Activated naive CD8-positive, alpha-beta T cell (primary cell): Measurements from ENCODE around the gene NCAM2.
"Not testable (repeated sequence)": the region's sequence is repeated elsewhere in the genome, so short reads cannot be mapped to it uniquely, and the experiment has no call there.

Experiments
- H3K27ac Mint-ChIP-seq: one replicate; pipeline ENCODE4 v1.8.0; 2021; ENCODE audit warnings: mixed read lengths
- H3K27me3 Mint-ChIP-seq: one replicate; pipeline ENCODE4 v1.8.0; 2021; ENCODE audit warnings: mixed read lengths
- H3K36me3 Mint-ChIP-seq: one replicate; pipeline ENCODE4 v1.8.0; 2021; ENCODE audit warnings: mixed read lengths
- H3K4me1 Mint-ChIP-seq: one replicate; pipeline ENCODE4 v1.8.0; 2021; ENCODE audit warnings: low read depth, mixed read lengths
- H3K4me3 Mint-ChIP-seq: one replicate; pipeline ENCODE4 v1.8.0; 2021; ENCODE audit warnings: mild to moderate bottlenecking, mixed read lengths
- H3K9me3 Mint-ChIP-seq: one replicate; pipeline ENCODE4 v1.8.0; 2021; ENCODE audit warnings: low read depth, mixed read lengths

NCAM2 gene

DNA sequence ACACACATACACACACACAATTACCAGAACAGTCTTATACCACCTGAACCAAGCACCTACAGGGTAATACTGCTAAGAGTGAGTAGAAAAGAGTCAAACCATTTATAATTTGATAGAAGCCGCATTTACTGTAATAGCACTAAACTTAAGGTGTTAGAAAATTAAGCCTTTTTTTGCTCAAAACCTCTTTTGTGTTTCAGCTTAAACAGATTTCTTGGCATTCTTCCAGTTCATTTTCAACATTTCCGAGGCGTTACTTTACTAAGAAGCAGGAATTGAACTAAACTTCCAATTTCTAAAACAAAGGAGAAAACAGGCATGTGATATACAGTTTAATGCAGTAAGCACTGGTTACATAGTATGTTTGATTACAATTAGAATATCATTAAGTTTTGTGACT lies 387.2 kb downstream of the NCAM2 start:
- H3K4me1 Mint-ChIP-seq, result no peaks in the 10 kb centered on the region
- H3K27me3 Mint-ChIP-seq, result no peaks in the 10 kb centered on the region
- H3K27ac Mint-ChIP-seq, result no peak overlapping the region
- H3K9me3 Mint-ChIP-seq, result peaks cover 5% of the 10 kb centered on the region
- no peaks in the 10 kb centered on the region for H3K36me3 Mint-ChIP-seq
- no peak overlapping the region for H3K4me3 Mint-ChIP-seq

DNA sequence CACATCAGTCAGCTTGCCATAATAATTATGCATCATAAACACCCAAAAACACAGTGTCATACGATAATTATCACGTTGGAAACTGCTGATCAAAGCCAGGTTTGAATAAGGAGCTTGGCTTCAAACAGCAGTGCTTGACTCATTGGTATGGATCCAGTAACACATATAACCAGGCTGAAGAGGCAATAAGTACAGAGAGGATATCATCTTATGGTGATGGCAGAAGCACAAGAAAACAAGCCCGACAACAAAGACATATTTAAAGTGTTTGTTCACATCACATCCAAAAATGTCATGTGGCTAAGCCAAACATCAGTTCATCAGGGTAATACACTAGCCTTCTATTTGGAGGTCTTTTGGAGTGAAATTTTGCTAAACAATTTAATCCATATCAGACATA lies 389.7 kb downstream of the NCAM2 start:
- H3K27me3 Mint-ChIP-seq, result no peaks in the 10 kb centered on the region
- no peaks in the 10 kb centered on the region for H3K4me1 Mint-ChIP-seq
- H3K27ac Mint-ChIP-seq, result no peak overlapping the region
- no peaks in the 10 kb centered on the region for H3K36me3 Mint-ChIP-seq
- H3K9me3 Mint-ChIP-seq, result no peaks in the 10 kb centered on the region
- no peak overlapping the region for H3K4me3 Mint-ChIP-seq

DNA sequence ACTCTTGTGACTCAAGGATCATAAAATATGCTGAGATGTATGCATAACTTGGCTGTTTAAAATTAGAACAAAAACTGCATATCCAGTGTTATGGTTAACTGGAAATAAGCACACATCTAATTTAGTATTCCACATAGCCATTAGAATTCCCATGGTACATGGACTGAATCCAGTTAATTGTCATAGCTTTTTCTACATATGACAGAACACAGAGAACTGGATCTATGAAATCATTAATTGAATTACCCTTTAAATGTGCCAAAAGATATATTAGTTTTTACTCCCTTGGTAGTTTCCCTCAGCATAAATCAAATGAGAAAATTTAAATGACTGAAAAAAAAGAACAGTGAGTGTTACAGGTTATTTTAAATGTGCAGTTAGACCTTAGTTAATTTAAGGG lies 395.9 kb downstream of the NCAM2 start:
- H3K4me3 Mint-ChIP-seq, result no peak overlapping the region
- no peaks in the 10 kb centered on the region for H3K4me1 Mint-ChIP-seq
- no peaks in the 10 kb centered on the region for H3K27me3 Mint-ChIP-seq
- H3K27ac Mint-ChIP-seq, result no peak overlapping the region
- H3K9me3 Mint-ChIP-seq, result peaks cover 9% of the 10 kb centered on the region
- H3K36me3 Mint-ChIP-seq, result no peaks in the 10 kb centered on the region

DNA sequence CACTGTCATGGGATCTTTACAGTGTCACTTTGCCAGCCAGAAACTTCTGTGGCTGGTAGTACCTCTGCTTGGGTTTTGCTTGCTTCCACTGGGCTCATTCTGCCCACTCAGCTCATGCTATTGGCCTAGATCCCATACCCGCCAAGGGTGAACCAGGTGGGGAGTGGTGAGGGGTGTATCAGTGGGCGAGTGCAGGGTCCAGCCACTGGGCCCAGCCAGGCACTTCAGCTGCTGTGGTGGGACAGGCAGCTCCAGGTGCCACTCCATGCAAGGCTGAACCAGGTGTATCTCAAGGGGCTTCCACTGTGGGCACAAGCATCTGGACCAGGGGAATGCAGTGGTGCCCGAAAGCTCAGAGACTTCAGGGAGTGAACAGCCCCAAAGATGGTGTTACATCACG lies 398.2 kb downstream of the NCAM2 start:
- Mint-ChIP-seq H3K27ac (no peak overlapping the region), H3K4me3 (no peak overlapping the region), H3K9me3 (peaks cover 9% of the 10 kb centered on the region), H3K36me3 (no peaks in the 10 kb centered on the region), H3K4me1 (no peaks in the 10 kb centered on the region), H3K27me3 (no peaks in the 10 kb centered on the region)

DNA sequence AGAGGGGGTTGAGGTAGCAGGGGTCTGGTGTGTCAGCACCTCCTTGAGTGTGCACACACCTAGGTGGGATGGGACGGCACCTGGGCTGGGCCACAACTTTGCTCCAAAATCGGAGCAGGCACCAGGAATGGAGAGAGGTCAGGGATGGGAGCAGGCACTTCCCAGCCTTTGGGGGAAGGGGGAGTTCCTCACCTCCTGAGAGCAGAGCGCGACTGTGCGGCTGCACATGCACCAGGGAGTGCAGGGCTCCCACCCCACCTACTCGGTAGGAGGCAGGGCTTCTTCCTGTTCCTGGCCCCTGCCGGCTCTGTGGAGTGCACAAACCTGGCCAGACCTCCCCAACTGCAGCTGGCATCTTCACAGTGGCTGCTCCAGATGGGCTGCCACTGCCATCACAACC lies 399.3 kb downstream of the NCAM2 start:
- Mint-ChIP-seq H3K27ac (no peak overlapping the region), H3K27me3 (no peaks in the 10 kb centered on the region), H3K9me3 (peaks cover 10% of the 10 kb centered on the region), H3K36me3 (no peaks in the 10 kb centered on the region), H3K4me3 (no peak overlapping the region), H3K4me1 (no peaks in the 10 kb centered on the region)

DNA sequence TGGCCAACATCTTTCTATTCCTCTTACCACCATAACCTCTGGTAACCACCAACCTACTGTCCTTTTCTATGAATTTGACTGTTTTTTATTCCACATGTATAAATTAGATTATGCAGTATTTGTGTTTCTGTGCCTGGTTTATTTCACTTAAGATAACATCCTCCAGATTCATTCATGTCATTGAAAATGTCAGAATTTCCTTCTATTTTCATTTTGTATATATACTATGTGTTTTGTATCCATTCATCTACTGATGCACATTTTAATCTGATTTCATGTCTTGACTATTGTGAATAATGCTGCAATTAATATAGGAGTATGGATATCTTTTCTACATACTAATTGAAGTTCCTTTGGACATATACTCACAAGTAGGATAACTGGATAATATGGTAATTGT lies 403.2 kb downstream of the NCAM2 start:
- Mint-ChIP-seq H3K36me3 (no peaks in the 10 kb centered on the region), H3K27me3 (no peaks in the 10 kb centered on the region), H3K27ac (no peak overlapping the region), H3K9me3 (peaks cover 9% of the 10 kb centered on the region), H3K4me3 (no peak overlapping the region), H3K4me1 (no peaks in the 10 kb centered on the region)

DNA sequence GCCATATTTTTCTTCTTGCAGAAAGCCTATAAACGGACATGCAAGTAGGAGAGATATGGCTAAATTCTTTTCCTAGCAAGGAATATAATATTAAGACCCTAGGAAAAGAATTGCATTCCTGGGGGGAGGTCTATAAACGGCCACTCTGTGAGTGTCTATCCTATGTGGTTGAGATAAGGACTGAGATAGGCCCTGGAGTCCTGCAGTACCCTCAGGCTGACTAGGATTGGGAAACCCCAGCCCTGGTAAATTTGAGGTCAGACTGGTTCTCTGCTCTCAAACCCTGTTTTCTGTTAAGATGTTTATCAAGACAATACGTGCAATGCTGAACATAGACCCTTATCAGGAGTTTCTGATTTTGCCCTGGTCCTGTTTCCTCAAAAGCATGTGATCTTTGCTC lies 404.0 kb downstream of the NCAM2 start:
- H3K4me1 Mint-ChIP-seq, H3K9me3 Mint-ChIP-seq, H3K36me3 Mint-ChIP-seq, H3K4me3 Mint-ChIP-seq, H3K27me3 Mint-ChIP-seq, H3K27ac Mint-ChIP-seq: not testable (repeated sequence)

DNA sequence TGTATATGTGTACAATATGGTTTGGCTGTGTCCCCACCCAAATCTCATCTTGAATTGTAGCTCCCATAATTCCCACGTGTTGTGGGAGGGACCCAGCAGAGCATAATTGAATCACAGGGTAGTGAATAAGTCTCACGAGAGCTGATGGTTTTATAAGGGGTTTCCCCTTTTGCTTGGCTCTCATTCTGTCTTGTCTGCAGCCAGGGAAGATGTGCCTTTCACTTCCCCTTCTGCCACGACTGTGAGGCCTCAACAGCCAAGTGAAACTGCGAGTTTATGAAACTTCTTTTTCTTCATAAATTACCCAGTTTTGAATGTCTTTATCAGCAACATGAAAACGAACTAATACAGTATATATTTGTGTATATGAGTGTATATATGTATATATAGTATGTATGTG lies 406.1 kb downstream of the NCAM2 start:
- not testable (repeated sequence) for H3K4me1 Mint-ChIP-seq, H3K27me3 Mint-ChIP-seq, H3K4me3 Mint-ChIP-seq, H3K36me3 Mint-ChIP-seq, H3K27ac Mint-ChIP-seq, H3K9me3 Mint-ChIP-seq

DNA sequence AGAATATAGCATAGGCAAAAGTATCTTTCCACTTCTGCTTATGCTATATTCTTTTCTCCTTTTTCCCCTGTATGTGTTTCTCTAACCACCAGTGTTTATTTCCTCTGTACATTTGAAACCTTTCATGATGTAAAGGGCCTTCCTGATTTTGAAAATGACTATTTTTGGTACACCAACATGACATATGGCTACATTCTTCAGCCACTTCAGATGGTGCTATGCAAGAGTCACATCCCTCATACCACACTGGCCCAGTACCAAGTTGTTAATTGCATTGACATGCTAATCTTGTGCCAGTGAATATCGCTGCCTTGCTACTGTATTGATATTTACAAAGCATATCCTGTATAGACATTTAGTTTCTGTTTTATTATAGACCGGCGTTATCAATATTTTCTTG lies 408.7 kb downstream of the NCAM2 start:
- Mint-ChIP-seq H3K4me1 (no peaks in the 10 kb centered on the region), H3K27ac (no peak overlapping the region), H3K27me3 (no peaks in the 10 kb centered on the region), H3K36me3 (no peaks in the 10 kb centered on the region), H3K4me3 (no peak overlapping the region), H3K9me3 (peaks cover 9% of the 10 kb centered on the region)

DNA sequence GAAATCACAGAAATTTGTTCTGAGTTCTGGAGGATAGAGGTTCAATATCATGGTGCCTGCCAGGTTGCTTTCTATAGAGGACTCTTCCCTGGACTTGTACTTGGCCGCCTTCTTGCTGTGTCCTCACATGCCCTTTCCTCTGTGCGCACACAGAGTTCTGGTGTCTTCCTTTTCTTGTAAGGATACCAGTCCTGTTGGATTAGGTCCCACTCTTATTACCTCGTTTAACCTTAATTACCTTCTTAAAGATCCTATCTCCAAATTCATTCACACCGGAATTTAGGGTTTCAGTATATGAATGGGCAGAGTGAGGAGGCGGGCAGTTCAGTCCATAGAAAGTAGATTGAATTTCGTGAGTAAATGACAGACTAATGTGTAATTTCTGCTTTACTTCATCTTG lies 413.9 kb downstream of the NCAM2 start:
- H3K4me3 Mint-ChIP-seq, result no peak overlapping the region
- H3K9me3 Mint-ChIP-seq, result no peaks in the 10 kb centered on the region
- H3K36me3 Mint-ChIP-seq, result no peaks in the 10 kb centered on the region
- H3K27me3 Mint-ChIP-seq, result no peaks in the 10 kb centered on the region
- no peak overlapping the region for H3K27ac Mint-ChIP-seq
- no peaks in the 10 kb centered on the region for H3K4me1 Mint-ChIP-seq

DNA sequence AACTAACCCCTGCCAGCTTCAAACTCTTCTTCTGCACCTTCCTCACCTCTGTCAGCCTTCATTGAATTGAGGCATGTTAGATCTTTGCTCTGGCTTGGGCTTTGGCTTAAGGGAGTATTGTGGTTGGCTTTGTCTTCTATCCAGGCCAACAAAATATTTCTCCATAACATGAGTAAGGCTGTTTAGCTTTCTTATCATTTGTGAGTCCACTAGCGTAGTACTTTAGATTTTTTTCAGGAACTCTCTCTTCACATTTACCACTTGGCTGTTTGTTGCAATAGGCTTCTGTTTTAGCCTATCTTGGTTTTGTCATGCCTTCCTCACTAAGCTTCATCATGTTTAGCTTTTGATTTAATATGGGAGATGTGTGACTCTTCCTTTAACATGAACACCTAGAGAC lies 417.5 kb downstream of the NCAM2 start:
- H3K27ac Mint-ChIP-seq, result no peak overlapping the region
- H3K36me3 Mint-ChIP-seq, result no peaks in the 10 kb centered on the region
- no peaks in the 10 kb centered on the region for H3K9me3 Mint-ChIP-seq
- no peaks in the 10 kb centered on the region for H3K4me1 Mint-ChIP-seq
- no peaks in the 10 kb centered on the region for H3K27me3 Mint-ChIP-seq
- H3K4me3 Mint-ChIP-seq, result no peak overlapping the region

DNA sequence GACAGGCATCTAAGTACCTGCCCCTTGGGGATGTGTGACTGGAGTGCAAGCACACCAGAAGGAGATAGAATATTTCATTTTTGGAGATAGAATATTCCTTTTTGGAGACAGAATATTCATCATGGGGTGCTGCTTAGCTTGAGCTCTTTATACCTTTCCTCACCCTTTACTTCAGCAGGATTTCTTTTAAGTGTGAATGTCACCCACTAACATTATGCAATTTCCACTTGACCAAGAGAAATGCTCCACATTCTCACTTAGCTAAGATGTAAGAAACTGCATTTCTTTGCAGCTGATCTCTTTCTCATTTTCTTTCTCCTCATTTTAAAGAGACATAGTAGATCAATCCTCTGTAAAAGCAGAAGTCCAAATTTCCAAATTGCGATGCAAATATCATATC lies 436.7 kb downstream of the NCAM2 start:
- no peak overlapping the region for H3K27ac Mint-ChIP-seq

DNA sequence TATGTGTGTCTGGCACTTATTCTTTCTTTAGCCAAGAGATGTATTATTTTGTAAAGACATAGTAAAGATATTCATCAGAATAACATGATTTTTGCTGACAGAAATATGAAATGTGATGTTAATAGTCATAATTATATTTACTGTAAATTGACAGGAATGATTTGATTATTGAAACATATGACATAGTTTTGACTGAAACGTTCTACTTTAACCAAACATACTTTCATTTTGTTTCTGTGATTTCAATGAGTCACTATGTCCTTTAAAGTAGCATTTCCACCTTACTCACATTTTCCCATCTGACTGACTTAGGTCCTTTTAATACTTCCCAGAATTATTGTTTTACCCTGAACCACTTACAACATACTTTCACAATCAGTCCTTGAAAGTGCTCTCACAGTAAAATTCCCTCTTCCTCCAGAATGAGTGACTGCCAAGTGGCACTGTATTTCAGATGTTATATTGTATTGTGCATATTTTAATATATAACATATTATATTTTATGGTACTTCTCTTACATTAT lies 437.9 kb downstream of the NCAM2 start:
- Mint-ChIP-seq H3K36me3 (no peaks in the 10 kb centered on the region), H3K27ac (no peak overlapping the region), H3K9me3 (peaks cover 6% of the 10 kb centered on the region), H3K4me3 (no peak overlapping the region), H3K27me3 (no peaks in the 10 kb centered on the region), H3K4me1 (no peaks in the 10 kb centered on the region)

More for the DNA sequence above, 436.7 kb downstream of the NCAM2 start:
- Mint-ChIP-seq H3K4me3 (no peak overlapping the region), H3K4me1 (no peaks in the 10 kb centered on the region), H3K27me3 (no peaks in the 10 kb centered on the region), H3K36me3 (no peaks in the 10 kb centered on the region), H3K9me3 (peaks cover 6% of the 10 kb centered on the region)

DNA sequence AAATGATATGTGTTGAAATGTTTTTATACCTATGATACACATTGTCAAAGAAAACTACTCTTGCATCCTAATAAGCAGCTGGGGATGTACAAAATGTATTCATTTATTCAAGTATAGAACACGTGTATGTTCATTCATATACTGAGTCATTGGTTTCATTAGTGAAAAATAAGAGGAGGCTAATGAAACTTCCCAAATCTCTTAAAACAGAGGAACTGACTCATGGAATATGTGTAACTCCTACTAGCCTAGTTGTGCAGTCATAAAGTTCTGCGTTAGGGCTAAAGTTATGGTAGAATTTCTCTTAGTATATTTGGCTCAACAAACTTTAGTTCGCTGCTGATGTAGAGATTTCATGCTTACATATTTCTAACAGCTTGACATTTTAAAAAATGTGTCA lies 441.6 kb downstream of the NCAM2 start:
- Mint-ChIP-seq H3K36me3 (no peaks in the 10 kb centered on the region), H3K4me1 (no peaks in the 10 kb centered on the region), H3K4me3 (no peak overlapping the region), H3K9me3 (peaks cover 6% of the 10 kb centered on the region), H3K27me3 (no peaks in the 10 kb centered on the region), H3K27ac (no peak overlapping the region)

DNA sequence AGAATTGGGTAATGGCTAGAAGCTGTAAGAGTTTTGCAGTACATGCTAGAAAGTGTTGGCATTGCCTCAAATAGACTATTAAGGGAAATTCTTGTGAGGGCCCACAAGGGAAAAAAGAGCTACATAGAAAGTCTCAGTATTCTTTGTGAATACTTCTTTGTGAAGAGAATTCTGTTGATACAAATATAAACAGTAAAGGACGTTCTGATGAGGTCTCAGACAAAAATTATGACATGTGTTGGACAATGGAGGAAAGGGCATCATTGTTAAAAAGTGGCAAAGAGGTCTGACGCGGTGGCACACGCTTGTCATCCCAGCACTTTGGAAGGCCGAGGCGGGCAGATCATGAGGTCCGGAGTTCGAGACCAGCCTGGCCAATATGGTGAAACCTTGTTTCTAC lies 458.9 kb downstream of the NCAM2 start:
- no peaks in the 10 kb centered on the region for H3K4me1 Mint-ChIP-seq
- H3K36me3 Mint-ChIP-seq, result no peaks in the 10 kb centered on the region
- no peaks in the 10 kb centered on the region for H3K27me3 Mint-ChIP-seq
- peaks cover 3% of the 10 kb centered on the region for H3K9me3 Mint-ChIP-seq
- H3K27ac Mint-ChIP-seq, result no peak overlapping the region
- H3K4me3 Mint-ChIP-seq, result no peak overlapping the region

DNA sequence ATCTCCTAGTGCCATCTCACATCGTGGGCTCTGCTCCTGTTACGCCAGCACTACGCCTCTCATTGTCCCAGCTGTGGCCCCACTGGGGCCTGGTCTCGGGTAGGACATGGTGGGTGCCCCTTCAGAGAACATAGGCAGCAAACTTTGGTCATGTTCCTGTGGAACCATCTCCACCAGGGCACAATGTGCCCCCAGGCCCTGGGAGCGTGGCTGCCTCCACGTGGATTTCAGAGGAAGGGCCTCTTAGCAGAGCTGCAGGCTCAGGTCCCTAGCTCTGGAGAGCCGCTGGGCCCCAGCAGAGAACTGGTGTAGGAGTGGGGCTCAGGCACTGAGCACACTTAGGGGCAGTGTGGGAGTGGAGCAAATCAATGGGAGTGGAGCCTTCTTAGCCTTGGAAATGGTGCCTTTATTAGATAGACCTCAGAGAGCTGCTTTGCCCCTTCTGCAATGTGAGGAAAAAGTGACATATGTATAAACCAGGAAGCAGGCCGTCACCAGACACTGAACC lies 460.0 kb downstream of the NCAM2 start:
- Mint-ChIP-seq H3K4me3 (no peak overlapping the region), H3K9me3 (peaks cover 3% of the 10 kb centered on the region), H3K36me3 (no peaks in the 10 kb centered on the region), H3K27ac (no peak overlapping the region), H3K4me1 (no peaks in the 10 kb centered on the region), H3K27me3 (no peaks in the 10 kb centered on the region)
